Measurements from ENCODE around the gene RICTOR. TPM values are rescaled to one million over a fixed set of nuclear protein-coding genes. Genes with fewer than 3 reads are reported as not detected.

The RICTOR gene
- total and polyA plus RNA-seq, 7 donors = 2.5 to 50.1 (median 32.8) TPM

DNA sequence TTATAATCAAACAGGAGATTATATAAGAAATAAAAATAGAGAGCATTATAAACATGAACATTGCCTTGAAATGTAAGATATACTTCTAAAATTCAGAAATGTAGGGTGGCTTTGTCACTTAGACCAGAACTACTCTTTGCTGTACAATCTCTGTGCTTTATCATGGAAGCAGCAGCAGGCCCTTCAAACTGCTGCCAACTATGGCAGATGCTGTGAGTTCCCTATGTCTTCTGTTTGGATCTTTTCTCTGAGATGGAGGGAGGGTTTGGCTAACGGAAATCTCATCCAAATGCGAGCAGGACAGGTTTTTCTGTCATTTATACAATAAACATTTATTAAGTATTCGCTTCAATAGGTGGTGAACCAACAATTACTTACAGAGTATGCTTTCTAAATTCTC lies 34.8 kb upstream of the RICTOR start:
- H3K4me3 ChIP-seq = no peak overlapping the region
- no peak for TF ChIP-seq POLR2A (IDR thresholded peaks at IDR 0.05)
- no peak for TF ChIP-seq EP300 (IDR thresholded peaks at IDR 0.05)
- TF ChIP-seq, protein P1, sequence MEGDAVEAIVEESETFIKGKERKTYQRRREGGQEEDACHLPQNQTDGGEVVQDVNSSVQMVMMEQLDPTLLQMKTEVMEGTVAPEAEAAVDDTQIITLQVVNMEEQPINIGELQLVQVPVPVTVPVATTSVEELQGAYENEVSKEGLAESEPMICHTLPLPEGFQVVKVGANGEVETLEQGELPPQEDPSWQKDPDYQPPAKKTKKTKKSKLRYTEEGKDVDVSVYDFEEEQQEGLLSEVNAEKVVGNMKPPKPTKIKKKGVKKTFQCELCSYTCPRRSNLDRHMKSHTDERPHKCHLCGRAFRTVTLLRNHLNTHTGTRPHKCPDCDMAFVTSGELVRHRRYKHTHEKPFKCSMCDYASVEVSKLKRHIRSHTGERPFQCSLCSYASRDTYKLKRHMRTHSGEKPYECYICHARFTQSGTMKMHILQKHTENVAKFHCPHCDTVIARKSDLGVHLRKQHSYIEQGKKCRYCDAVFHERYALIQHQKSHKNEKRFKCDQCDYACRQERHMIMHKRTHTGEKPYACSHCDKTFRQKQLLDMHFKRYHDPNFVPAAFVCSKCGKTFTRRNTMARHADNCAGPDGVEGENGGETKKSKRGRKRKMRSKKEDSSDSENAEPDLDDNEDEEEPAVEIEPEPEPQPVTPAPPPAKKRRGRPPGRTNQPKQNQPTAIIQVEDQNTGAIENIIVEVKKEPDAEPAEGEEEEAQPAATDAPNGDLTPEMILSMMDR (IDR thresholded peaks at IDR 0.05) = no peak
- no peak for TF ChIP-seq POLR2AphosphoS5 (IDR thresholded peaks at IDR 0.05)
- H3K36me3 ChIP-seq = no peaks in the 10 kb centered on the region
- intact Hi-C loops (cut with DNase I) = no loop called here
- no peak overlapping the region for H3K27ac ChIP-seq
- no peaks in the 10 kb centered on the region for H3K4me1 ChIP-seq
- WGBS, 2 donors = 67 to 79% methylated on average over 3 of the region's 3 CpGs
- H3K9me3 ChIP-seq = no peaks in the 10 kb centered on the region
- DNase-seq = no peak
- no peaks in the 10 kb centered on the region for H3K27me3 ChIP-seq

DNA sequence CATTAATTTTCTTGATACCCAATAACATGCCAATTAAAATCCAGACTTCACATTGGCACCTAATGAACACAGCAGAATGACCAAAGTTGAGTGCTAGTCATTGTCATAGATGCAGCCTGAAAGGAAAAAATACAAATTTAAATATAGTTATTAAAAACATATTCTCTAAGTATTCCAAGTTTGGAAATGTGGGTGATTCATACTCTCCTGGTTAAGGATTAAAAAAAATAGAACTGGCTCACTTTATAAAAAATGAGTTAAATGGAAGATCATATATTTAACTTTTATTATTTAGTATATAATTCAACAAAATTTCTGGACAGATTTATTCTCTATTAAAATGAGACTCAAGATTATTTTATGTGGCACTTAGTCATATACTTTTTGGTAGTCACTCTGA lies 33.2 kb upstream of the RICTOR start:
- intact Hi-C loops (cut with DNase I) = no loop called here
- no peak overlapping the region for H3K4me3 ChIP-seq
- no peak overlapping the region for H3K27ac ChIP-seq
- no peaks in the 10 kb centered on the region for H3K36me3 ChIP-seq
- H3K9me3 ChIP-seq = no peaks in the 10 kb centered on the region
- DNase-seq = no peak
- H3K27me3 ChIP-seq = no peaks in the 10 kb centered on the region
- no peaks in the 10 kb centered on the region for H3K4me1 ChIP-seq
- TF ChIP-seq, protein P1 (IDR thresholded peaks at IDR 0.05) = no peak
- TF ChIP-seq EP300 (IDR thresholded peaks at IDR 0.05) (no peak), POLR2A (IDR thresholded peaks at IDR 0.05) (no peak), POLR2AphosphoS5 (IDR thresholded peaks at IDR 0.05) (no peak)

DNA sequence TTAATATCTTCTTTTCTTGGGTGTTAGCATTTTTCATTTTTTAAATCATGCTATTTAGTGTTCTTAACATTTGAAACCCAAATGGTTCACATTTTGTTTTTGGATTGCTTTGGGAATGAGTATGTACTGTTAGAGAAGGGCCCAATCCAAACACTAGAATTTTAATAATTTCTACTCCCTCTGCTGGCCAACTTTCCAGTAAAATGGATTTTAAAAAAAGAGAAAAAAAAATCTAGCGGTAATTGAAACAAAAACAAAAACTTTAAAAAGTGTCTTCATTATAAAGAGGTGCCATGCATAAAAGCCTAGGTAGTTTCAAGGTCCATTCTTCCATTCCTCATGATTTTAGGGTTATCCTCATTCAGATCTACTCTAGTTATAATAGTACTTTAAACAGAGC lies 32.1 kb upstream of the RICTOR start:
- intact Hi-C loops (cut with DNase I) = no loop called here
- no peaks in the 10 kb centered on the region for H3K4me1 ChIP-seq
- WGBS, 2 donors = 55 to 65% methylated on average over 1 of the region's 1 CpG
- no peak overlapping the region for H3K4me3 ChIP-seq
- no peaks in the 10 kb centered on the region for H3K9me3 ChIP-seq
- TF ChIP-seq EP300 (IDR thresholded peaks at IDR 0.05) (no peak), POLR2A (IDR thresholded peaks at IDR 0.05) (no peak), POLR2AphosphoS5 (IDR thresholded peaks at IDR 0.05) (no peak)
- TF ChIP-seq, protein P1 (IDR thresholded peaks at IDR 0.05) = no peak
- no peak for DNase-seq
- H3K36me3 ChIP-seq = no peaks in the 10 kb centered on the region
- H3K27me3 ChIP-seq = no peaks in the 10 kb centered on the region
- no peak overlapping the region for H3K27ac ChIP-seq

DNA sequence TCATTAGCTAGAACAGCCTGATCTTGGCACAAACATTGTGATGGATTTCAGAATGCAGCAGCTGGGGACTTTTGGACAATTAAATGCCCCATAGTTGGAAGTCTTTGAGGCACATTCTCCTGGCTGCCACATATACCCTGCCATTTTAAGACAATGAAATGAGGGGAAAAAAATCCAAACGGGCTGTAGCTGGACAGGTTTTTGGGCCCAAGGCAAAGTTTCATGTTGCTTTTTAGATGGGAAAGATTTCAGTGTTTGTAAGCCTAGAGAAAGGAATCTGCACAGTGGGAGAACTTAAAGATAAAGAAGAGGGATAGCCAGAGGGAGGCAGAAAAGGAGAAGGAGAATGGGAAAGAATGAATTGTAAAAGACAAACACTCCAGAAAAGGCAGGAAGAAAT lies 30.0 kb upstream of the RICTOR start:
- intact Hi-C loops (cut with DNase I) = no loop called here
- TF ChIP-seq EP300 (IDR thresholded peaks at IDR 0.05) (no peak), POLR2AphosphoS5 (IDR thresholded peaks at IDR 0.05) (no peak), POLR2A (IDR thresholded peaks at IDR 0.05) (no peak)
- TF ChIP-seq, protein P1 (IDR thresholded peaks at IDR 0.05) = no peak
- DNase-seq = no peak
- WGBS, 2 donors = 71 to 80% methylated on average over 1 of the region's 1 CpG
- H3K36me3 ChIP-seq = no peaks in the 10 kb centered on the region
- no peak overlapping the region for H3K4me3 ChIP-seq
- H3K9me3 ChIP-seq = no peaks in the 10 kb centered on the region
- H3K27me3 ChIP-seq = no peaks in the 10 kb centered on the region
- no peaks in the 10 kb centered on the region for H3K4me1 ChIP-seq
- no peak overlapping the region for H3K27ac ChIP-seq

DNA sequence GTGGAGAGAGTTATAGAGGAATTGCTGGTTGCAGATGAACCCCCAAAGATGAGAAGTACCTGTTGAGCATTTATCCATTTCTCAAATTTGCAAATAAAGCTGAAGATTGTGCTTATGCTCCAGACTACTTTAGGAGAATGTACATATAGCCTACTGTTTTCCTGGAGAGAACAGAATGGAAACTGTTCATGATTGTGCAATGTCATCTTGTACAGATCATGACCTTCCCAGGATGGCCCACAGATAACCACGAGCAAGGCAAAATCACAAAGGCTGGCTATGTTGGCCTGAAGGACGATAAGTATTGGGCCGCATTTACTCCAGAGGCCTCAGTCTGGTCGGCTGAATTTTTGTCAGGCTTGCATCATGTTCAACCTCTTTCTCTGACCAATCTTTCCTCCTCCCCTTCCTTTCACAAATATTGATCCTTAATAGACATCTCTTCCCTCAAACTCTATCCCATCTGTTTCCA lies 28.5 kb upstream of the RICTOR start:
- TF ChIP-seq, protein P1 (IDR thresholded peaks at IDR 0.05) = no peak
- WGBS, 2 donors = 89 to 91% methylated on average over 4 of the region's 4 CpGs
- DNase-seq = no peak
- Histone ChIP-seq H3K9me3 (no peaks in the 10 kb centered on the region), H3K36me3 (no peaks in the 10 kb centered on the region), H3K27me3 (no peaks in the 10 kb centered on the region), H3K4me3 (no peak overlapping the region), H3K27ac (no peak overlapping the region), H3K4me1 (no peaks in the 10 kb centered on the region)
- intact Hi-C loops (cut with DNase I) = no loop called here
